CD4-positive, alpha-beta T cell treated with Interferon alpha-2 for 1 hour (primary cell): ENCODE results near the gene ZNF692.

Source experiments
- DNase-seq, 2 donors: peaks; one replicate each; pipeline ENCODE4 v3.0.0-alpha.2; 2020 to 2022

ZNF692 gene

GRCh38 chr1:248881261-248881660 is 22.4 kb upstream of the ZNF692 start:
- DNase-seq = no peak

GRCh38 chr1:248873993-248874533 is 15.2 kb upstream of the ZNF692 start:
- DNase-seq = peak; percentile 85 to 92

- peak; percentile 94 for DNase-seq
These were observed 14.6 kb upstream of the ZNF692 start for GRCh38 chr1:248873409-248873992.

GRCh38 chr1:248872752-248873408 is 14.0 kb upstream of the ZNF692 start:
- peak; percentile 29 to 54 for DNase-seq

GRCh38 chr1:248871837-248872401 is 13.0 kb upstream of the ZNF692 start:
- DNase-seq = no peak

GRCh38 chr1:248862998-248863881 is 4.4 kb upstream of the ZNF692 start:
- peak; percentile 76 to 84 for DNase-seq

GRCh38 chr1:248862695-248862997 is 3.8 kb upstream of the ZNF692 start:
- no peak for DNase-seq

GRCh38 chr1:248861616-248862015 is 2.7 kb upstream of the ZNF692 start:
- no peak for DNase-seq

- DNase-seq = no peak
These were observed 1.1 kb upstream of the ZNF692 start for GRCh38 chr1:248860007-248860406.

- DNase-seq = peak; percentile 28 to 30
These were observed 592 bp downstream of the ZNF692 start for GRCh38 chr1:248858096-248858890.

- no peak for DNase-seq
These were observed 1.2 kb downstream of the ZNF692 start for GRCh38 chr1:248857749-248858095.

- DNase-seq = no peak
These were observed 1.7 kb downstream of the ZNF692 start for GRCh38 chr1:248857201-248857600.

- no peak for DNase-seq
These were observed 2.7 kb downstream of the ZNF692 start for GRCh38 chr1:248856176-248856575.

- no peak for DNase-seq
These were observed 3.3 kb downstream of the ZNF692 start for GRCh38 chr1:248855580-248855979.

- peak; percentile 23 to 60 for DNase-seq
These were observed 5.1 kb downstream of the ZNF692 start for GRCh38 chr1:248853663-248854375.

GRCh38 chr1:248852481-248853405 is 6.1 kb downstream of the ZNF692 start:
- no peak for DNase-seq

- no peak for DNase-seq
These were observed 7.5 kb downstream of the ZNF692 start for GRCh38 chr1:248851390-248851789.

- no peak for DNase-seq
These were observed 8.2 kb downstream of the ZNF692 start for GRCh38 chr1:248850536-248851251.

GRCh38 chr1:248850124-248850523 is 8.8 kb downstream of the ZNF692 start:
- no peak for DNase-seq

GRCh38 chr1:248849637-248850036 is 9.2 kb downstream of the ZNF692 start:
- DNase-seq = no peak
